Liver (tissue), 3 donors: ENCODE measurements around the gene LIMCH1.

Source experiments
- EGR1 ChIP-seq, 2 donors: IDR thresholded peaks; 2 replicates each; pipeline ENCODE4 v1.6.1; 2016 to 2018; ENCODE audit warnings: antibody characterized with exemption in 2 of 2, low read depth in 2 of 2
- FOXA1 ChIP-seq: IDR thresholded peaks from 2 replicates; pipeline ENCODE4 v1.6.1; 2016; ENCODE audit warnings: antibody characterized with exemption
- HNF4A ChIP-seq, 2 donors: conservative IDR thresholded peaks; 2 replicates each; pipeline ENCODE4 v1.6.1; 2016; ENCODE audit warnings: antibody characterized with exemption in 2 of 2, mild to moderate bottlenecking in 2 of 2
- NR2F2 ChIP-seq: IDR thresholded peaks from 2 replicates; pipeline ENCODE4 v1.6.1; 2016; ENCODE audit warnings: antibody characterized with exemption
- RAD21 ChIP-seq, 2 donors: IDR thresholded peaks; 2 replicates each; pipeline ENCODE4 v1.6.1; 2016; ENCODE audit warnings: antibody characterized with exemption in 2 of 2, mild to moderate bottlenecking in 2 of 2
- TAF1 ChIP-seq: conservative IDR thresholded peaks from 2 replicates; pipeline ENCODE4 v1.6.1; 2016; ENCODE audit warnings: antibody characterized with exemption, mild to moderate bottlenecking
- YY1 ChIP-seq: IDR thresholded peaks from 2 replicates; pipeline ENCODE4 v1.6.1; 2016; ENCODE audit warnings: antibody characterized with exemption, mild to moderate bottlenecking
- TF ChIP-seq, protein P1 (sequence below): fragments of 150-350 bp; IDR thresholded peaks from 2 replicates; pipeline ENCODE4 v1.5.1; 2017; ENCODE audit warnings: improper control_type of control experiment, low read depth, low read length; ENCODE audit not compliant: missing input control
- TF ChIP-seq, protein P2 (sequence below): IDR thresholded peaks from 2 replicates; pipeline ENCODE4 v1.6.1; 2016; ENCODE audit warnings: antibody characterized with exemption, mild to moderate bottlenecking
- TF ChIP-seq, protein P3 (sequence below): IDR thresholded peaks from 2 replicates; pipeline ENCODE4 v1.6.1; 2016; ENCODE audit warnings: antibody characterized with exemption
- TF ChIP-seq, protein P4 (sequence below): IDR thresholded peaks from 2 replicates; pipeline ENCODE4 v1.6.1; 2016; ENCODE audit warnings: antibody characterized with exemption
- donor health status: healthy.
- donor health status: healthy.

DNA sequence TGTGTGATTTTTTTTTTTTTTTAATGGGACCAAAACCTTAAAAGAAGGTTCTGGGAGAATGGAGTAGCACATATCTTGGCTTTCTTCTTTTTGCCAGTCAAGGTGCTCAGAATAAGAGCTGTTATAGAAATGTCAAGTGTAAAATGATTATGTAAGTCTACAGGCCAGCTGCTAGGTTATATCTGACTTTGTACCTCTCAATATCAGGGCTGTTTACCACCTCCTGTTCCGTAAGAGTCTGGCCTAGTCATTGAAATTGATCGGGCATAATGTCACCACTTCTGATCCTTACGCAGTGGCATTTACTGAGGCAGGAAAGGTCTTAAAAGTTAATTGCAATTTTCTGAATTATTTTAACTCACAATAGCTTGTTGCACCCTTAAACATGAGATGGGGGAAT, 41.1 kb downstream of the LIMCH1 start:
- TF ChIP-seq, protein P1, sequence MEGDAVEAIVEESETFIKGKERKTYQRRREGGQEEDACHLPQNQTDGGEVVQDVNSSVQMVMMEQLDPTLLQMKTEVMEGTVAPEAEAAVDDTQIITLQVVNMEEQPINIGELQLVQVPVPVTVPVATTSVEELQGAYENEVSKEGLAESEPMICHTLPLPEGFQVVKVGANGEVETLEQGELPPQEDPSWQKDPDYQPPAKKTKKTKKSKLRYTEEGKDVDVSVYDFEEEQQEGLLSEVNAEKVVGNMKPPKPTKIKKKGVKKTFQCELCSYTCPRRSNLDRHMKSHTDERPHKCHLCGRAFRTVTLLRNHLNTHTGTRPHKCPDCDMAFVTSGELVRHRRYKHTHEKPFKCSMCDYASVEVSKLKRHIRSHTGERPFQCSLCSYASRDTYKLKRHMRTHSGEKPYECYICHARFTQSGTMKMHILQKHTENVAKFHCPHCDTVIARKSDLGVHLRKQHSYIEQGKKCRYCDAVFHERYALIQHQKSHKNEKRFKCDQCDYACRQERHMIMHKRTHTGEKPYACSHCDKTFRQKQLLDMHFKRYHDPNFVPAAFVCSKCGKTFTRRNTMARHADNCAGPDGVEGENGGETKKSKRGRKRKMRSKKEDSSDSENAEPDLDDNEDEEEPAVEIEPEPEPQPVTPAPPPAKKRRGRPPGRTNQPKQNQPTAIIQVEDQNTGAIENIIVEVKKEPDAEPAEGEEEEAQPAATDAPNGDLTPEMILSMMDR: no peak
- TF ChIP-seq YY1 (no peak), NR2F2 (no peak), EGR1 (IDR thresholded peaks at IDR 0.05; ENCODE audit: low read depth in 2 of 2) (no peak), HNF4A (conservative IDR thresholded peaks at IDR 0.05) (no peak), RAD21 (IDR thresholded peaks at IDR 0.05) (no peak), FOXA1 (no peak), TAF1 (no peak)
- TF ChIP-seq, protein P2, sequence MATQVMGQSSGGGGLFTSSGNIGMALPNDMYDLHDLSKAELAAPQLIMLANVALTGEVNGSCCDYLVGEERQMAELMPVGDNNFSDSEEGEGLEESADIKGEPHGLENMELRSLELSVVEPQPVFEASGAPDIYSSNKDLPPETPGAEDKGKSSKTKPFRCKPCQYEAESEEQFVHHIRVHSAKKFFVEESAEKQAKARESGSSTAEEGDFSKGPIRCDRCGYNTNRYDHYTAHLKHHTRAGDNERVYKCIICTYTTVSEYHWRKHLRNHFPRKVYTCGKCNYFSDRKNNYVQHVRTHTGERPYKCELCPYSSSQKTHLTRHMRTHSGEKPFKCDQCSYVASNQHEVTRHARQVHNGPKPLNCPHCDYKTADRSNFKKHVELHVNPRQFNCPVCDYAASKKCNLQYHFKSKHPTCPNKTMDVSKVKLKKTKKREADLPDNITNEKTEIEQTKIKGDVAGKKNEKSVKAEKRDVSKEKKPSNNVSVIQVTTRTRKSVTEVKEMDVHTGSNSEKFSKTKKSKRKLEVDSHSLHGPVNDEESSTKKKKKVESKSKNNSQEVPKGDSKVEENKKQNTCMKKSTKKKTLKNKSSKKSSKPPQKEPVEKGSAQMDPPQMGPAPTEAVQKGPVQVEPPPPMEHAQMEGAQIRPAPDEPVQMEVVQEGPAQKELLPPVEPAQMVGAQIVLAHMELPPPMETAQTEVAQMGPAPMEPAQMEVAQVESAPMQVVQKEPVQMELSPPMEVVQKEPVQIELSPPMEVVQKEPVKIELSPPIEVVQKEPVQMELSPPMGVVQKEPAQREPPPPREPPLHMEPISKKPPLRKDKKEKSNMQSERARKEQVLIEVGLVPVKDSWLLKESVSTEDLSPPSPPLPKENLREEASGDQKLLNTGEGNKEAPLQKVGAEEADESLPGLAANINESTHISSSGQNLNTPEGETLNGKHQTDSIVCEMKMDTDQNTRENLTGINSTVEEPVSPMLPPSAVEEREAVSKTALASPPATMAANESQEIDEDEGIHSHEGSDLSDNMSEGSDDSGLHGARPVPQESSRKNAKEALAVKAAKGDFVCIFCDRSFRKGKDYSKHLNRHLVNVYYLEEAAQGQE: no peak
- TF ChIP-seq, protein P3, sequence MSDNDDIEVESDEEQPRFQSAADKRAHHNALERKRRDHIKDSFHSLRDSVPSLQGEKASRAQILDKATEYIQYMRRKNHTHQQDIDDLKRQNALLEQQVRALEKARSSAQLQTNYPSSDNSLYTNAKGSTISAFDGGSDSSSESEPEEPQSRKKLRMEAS: no peak
- TF ChIP-seq, protein P4, sequence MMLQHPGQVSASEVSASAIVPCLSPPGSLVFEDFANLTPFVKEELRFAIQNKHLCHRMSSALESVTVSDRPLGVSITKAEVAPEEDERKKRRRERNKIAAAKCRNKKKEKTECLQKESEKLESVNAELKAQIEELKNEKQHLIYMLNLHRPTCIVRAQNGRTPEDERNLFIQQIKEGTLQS: no peak
